H7 (cell line): ENCODE measurements around the gene SLC7A10. TPM values are rescaled to one million over a fixed set of nuclear protein-coding genes. Genes with fewer than 3 reads are reported as not detected.
A peak's percentile ranks its signal among the peaks of the same experiment; 100 is the strongest.
"Not testable (repeated sequence)": the region's sequence is repeated elsewhere in the genome, so short reads cannot be mapped to it uniquely, and the experiment has no call there.

Source experiments
- DNase-seq: peaks from one replicate; pipeline ENCODE4 v3.0.0; 2012
- H3K27me3 ChIP-seq: 2 replicates; pipeline ENCODE4 v1.6.0; 2011; ENCODE audit warnings: mild to moderate bottlenecking, low read length; ENCODE audit not compliant: control insufficient read depth, insufficient read depth
- H3K36me3 ChIP-seq: replicated peaks from 2 replicates; pipeline ENCODE4 v1.5.1; 2011; ENCODE audit warnings: low read length; ENCODE audit not compliant: control insufficient read depth, insufficient read depth
- H3K4me3 ChIP-seq: 2 replicates; pipeline ENCODE4 v1.5.1; 2011; ENCODE audit warnings: low read depth, mild to moderate bottlenecking, control low read depth, low read length, moderate library complexity; ENCODE audit not compliant: insufficient read depth
- total RNA-seq: library from RNA; depleted of rRNA; stranded (reverse); fragments of >200 nt; shearing (Covaris generic); gene quantifications from 2 replicates; pipeline ENCODE4 v1.2.3, GENCODE V29; 2014

The SLC7A10 gene
- total RNA-seq, 1 experiment from 2014 or later, result 3.0 TPM

DNA sequence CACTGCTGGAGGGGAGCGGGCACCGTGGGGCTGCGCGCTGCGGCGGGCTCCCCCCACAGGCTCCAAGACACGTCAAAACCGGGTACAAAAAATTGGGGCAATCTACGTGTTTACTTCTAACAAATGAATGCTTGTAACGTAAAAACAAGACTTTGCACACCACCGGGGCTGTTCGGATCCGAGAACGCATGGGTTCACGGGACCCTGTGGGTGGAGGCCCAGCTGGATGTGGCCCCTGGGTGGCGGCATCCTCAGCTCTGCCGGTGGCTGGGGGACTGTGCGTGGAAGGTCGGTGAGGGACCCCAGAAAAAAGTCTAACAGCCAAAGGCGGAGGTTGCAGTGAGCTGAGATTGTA, 10.3 kb upstream of the SLC7A10 start:
- no peaks in the 10 kb centered on the region for H3K27me3 ChIP-seq
- H3K4me3 ChIP-seq, result no peak overlapping the region
- no peaks in the 10 kb centered on the region for H3K36me3 ChIP-seq

DNA sequence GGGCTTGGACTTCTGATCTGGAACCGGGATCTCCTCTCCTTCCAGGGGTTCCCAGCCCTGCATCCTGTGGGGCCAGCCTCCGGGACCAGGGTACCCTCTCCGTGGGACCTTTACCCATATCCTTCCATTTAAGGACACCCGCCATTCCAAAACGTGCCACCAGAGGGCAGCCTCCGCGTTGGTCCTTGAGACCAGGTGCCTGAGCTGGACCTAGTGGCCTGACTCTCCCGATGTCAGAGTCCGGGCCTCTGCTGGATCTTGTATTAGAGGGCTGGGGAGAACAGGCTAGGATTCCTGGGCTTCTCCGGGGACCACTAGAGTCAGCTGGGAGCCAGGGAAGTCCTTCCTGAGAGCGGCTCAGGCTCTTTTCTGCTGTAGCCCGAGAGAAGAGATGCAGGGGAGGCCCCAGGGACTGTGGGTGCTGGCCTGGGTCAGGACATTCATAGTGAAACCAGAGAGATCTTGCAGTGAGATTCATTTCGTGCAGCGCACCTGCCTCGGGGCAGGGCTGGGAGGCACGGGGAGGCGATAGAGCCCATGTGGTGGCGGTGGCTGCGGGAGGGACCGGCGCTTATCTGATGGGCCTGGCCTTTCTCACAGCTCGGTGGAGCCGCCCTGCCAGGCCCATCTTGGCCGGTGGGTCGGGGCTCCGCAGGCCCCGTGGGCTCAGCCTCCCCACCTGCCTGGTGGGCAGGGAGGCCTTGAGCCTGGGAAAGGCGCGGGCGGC, 9.8 kb upstream of the SLC7A10 start:
- DNase-seq, result peak; percentile 96
- Histone ChIP-seq H3K4me3 (no peak overlapping the region), H3K36me3 (no peaks in the 10 kb centered on the region), H3K27me3 (no peaks in the 10 kb centered on the region)

More for the DNA sequence above, 10.3 kb upstream of the SLC7A10 start:
- DNase-seq, result no peak

DNA sequence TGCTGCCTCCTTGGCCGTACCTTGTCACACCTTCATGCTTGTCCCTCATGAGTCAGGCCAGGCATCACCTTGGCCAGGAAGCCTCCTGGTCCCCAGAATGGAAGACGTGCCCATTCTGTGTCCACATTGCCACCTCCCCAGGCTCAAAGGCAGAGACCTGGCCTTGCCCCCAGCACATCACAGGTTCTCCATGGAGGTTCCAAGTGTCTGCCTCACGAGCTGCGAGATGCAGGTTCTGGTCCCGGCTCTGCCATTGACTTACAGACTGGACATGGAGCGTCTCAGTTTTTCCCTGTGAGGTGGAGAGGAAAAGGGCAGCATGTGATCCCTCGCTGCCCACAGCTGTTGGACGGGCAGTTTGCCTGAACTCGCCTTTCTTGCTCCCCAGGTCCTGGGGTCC, 9.1 kb upstream of the SLC7A10 start:
- Histone ChIP-seq H3K36me3 (no peaks in the 10 kb centered on the region), H3K4me3 (no peak overlapping the region), H3K27me3 (no peaks in the 10 kb centered on the region)
- no peak for DNase-seq

DNA sequence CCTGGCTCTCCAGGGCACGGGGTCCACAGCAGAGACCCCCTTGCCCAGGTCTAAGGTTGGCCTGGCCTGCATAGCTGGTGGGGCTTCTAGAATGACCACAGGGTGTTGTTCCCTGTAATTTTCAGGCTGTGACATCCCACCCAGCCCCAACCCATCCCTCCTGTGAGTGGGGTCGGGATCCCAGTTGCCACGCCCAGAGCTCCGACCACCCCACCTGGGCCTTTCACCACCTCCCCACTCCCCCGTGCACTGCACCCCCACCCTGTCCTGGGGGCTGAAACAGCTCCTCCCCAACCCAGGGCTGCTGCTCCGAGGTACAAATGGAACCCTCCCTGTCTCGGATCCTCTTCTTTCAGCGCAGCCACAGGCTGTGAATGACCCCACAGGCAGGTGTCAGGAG, 8.4 kb upstream of the SLC7A10 start:
- Histone ChIP-seq H3K4me3 (no peak overlapping the region), H3K36me3 (no peaks in the 10 kb centered on the region), H3K27me3 (no peaks in the 10 kb centered on the region; the same call in 1 of the 2 replicates)
- DNase-seq, result no peak

DNA sequence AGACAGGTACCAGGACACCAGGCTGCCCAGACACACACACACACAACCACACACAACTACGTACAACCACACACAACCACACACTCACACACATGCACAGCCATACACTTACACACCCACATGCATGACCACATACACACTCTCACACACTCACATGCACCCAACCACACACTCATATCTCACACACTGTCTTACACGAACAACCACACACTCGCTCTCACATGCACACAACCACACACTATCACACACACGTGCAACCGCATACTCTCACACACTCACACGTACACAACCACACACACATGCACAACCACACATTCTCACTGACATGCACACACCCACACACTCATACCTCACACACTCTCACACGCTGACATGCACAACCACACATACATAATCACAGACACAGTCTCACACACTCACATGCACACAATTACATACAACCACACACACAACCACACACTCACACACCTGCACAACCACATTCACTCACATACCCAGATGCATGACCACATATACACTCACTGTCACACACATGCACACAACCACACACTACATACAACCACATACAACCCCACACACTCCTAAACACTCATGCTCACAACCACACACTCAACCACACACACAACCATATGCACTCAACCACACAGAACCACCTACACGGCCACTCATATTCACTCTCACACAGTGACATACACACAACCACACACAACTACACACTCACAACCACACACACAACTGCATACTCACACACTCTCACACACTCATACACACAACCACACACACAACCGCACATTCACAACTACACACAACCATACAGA, 7.6 kb upstream of the SLC7A10 start:
- no peak for DNase-seq
- no peaks in the 10 kb centered on the region for H3K36me3 ChIP-seq
- H3K4me3 ChIP-seq, result no peak overlapping the region
- H3K27me3 ChIP-seq, result no peaks in the 10 kb centered on the region; the same call in 1 of the 2 replicates

DNA sequence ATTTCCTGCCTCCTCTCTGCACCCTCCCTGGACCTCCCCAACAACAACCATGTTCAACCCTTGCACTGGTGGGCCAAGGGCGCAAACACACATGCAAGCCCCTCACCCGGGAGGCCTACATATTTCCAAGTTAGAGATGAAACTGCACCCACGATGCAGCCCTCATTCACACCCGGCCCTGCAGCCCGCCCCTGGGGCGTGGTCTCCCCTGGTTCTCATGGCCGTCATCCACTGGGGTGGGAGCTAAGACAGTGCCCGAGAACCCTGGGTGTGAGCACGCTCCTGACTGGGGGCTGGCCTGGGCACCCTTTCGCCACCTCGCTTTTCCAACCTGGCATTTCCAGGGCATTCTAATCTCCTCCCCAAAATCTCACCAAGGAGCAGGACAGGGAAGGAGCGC, 7.0 kb upstream of the SLC7A10 start:
- H3K36me3 ChIP-seq, result no peaks in the 10 kb centered on the region
- H3K27me3 ChIP-seq, result no peaks in the 10 kb centered on the region; the same call in 1 of the 2 replicates
- no peak overlapping the region for H3K4me3 ChIP-seq
- DNase-seq, result no peak

DNA sequence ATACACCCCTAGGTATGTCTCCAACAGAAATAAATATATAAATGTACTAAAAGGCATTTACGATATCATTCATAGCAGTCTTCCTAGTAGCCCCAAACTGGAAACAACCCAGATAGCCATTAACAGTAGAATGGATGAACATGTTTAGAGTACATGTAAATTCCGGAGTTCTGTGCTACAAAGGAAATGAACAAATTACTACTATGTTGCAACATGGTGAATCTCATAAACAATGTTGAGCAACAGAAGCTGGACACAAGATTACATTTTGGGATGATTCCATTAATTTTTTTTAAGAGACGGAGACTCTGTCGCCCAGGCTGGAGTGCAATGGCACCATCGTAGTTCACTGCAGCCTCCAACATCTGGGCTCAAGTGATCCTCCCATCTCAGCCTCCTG, 5.9 kb upstream of the SLC7A10 start:
- no peak overlapping the region for H3K4me3 ChIP-seq
- H3K36me3 ChIP-seq, result no peaks in the 10 kb centered on the region
- peaks cover 8% of the 10 kb centered on the region for H3K27me3 ChIP-seq
- DNase-seq, result no peak

DNA sequence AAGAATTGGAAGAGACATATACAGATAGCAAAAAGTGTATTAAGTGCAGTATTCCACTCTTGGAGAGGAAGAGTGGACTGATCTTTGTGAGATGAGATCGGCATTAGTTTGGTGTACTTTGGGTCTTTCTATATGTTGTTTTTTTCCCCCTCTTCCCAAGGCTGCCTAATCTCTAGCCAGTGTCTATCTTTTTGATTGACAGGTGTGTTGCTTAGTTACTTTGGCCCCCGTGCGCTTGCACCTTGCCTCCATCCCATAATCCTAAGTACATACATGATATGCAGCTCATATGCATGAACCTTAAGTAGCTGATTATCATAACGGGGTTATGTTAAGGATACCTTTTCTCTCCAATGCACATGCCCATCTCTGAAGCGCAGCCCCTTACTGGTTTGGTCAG, 4.3 kb upstream of the SLC7A10 start:
- DNase-seq, result no peak
- peaks cover 22% of the 10 kb centered on the region for H3K27me3 ChIP-seq
- no peak overlapping the region for H3K4me3 ChIP-seq
- no peaks in the 10 kb centered on the region for H3K36me3 ChIP-seq

DNA sequence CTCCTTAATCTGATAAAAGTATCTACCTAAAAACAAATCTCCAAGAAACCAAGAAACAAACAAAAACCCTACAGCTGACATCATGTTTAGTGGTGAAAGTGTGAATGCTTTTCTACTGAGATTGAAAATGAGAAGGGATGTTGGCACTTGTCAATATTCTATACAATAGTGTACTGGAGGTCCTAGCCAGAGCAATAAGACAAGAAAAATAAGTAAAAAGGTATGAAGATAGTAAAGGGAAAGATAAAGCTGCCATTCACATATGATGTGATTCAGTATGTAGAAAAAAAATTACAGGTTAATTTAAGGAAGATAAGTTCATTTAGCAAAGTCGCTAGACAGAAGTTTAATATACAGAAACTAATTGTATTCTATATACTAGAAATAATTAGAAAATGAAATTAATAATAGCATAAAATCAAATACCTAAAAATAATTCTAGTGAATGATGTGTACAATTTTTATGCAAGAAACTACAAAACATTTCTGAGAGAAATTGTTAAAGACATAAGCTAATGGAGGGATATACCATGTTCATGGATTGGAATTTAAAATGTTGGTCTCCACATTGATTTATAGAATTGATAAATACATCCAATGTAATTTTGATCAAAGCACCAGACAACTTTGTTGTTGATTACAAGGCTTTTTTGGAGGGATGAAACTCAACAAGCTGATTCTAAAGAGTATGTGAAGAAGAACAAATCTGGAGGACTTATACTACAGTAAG, 2.4 kb upstream of the SLC7A10 start:
- DNase-seq, result no peak

DNA sequence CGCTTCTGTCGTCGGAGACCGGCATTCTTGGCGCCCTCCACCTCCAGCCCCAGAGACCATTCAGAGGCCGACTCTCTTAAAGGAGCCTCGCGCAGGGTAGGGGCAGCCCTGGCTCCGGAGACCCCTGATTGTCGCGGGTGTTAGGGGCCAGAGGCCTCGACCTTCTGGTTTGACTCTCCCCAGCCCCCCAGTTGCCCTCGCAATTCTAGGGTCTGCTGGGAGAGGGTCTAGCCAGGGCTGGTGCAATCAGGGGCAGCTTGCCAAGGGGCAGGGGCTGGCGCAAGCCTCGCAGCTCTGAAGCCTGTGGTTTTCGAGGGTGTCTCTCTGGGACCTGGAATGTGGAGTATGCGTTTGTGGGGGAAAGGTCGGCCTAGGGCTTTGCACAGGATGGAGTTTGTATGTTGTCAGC, 1.6 kb upstream of the SLC7A10 start:
- Histone ChIP-seq H3K36me3 (no peaks in the 10 kb centered on the region), H3K4me3 (peak overlapping the region; percentile 37), H3K27me3 (peaks cover 33% of the 10 kb centered on the region)
- peak; percentile 77 for DNase-seq

More for the DNA sequence above, 2.4 kb upstream of the SLC7A10 start:
- H3K36me3 ChIP-seq, result no peaks in the 10 kb centered on the region
- no peak overlapping the region for H3K4me3 ChIP-seq
- peaks cover 33% of the 10 kb centered on the region for H3K27me3 ChIP-seq

DNA sequence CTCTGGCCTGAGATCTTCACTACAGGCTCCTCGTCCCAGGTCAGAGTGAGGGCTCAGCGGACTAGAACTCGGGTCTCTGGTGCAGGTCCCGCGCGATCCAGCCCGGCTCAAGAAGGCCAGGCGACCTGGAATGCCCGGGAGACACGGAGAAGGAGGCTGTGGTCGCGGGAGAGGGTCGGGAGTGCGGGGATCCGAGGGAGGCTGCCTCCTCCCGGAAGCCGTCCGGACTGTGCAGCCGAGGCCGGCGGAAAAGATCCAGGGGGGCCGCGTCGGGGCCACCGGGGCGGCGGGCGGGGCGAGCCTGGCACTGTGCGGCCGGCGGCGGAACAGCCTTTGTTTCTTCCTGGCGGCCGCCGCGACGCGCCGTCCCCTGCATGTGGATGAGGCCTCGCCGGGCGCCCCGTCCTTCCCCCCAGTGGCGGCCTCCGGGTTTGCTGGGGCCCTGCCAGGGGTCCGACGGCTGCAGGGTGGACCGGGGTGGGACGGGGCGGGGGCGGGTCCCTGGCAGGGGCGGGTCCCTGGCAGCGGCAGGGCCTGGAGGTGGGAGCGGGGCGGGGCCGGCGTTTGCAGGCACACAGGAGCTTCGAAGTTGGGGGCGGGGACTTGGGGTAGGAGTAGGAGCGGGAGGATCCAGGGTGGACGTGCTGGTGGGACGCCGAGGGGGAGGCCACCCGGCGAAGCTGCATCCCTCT, 1.0 kb upstream of the SLC7A10 start:
- peak; percentile 97 for DNase-seq
- H3K4me3 ChIP-seq, result peak overlapping the region; percentile 51
- H3K36me3 ChIP-seq, result no peaks in the 10 kb centered on the region
- peaks cover 33% of the 10 kb centered on the region for H3K27me3 ChIP-seq

DNA sequence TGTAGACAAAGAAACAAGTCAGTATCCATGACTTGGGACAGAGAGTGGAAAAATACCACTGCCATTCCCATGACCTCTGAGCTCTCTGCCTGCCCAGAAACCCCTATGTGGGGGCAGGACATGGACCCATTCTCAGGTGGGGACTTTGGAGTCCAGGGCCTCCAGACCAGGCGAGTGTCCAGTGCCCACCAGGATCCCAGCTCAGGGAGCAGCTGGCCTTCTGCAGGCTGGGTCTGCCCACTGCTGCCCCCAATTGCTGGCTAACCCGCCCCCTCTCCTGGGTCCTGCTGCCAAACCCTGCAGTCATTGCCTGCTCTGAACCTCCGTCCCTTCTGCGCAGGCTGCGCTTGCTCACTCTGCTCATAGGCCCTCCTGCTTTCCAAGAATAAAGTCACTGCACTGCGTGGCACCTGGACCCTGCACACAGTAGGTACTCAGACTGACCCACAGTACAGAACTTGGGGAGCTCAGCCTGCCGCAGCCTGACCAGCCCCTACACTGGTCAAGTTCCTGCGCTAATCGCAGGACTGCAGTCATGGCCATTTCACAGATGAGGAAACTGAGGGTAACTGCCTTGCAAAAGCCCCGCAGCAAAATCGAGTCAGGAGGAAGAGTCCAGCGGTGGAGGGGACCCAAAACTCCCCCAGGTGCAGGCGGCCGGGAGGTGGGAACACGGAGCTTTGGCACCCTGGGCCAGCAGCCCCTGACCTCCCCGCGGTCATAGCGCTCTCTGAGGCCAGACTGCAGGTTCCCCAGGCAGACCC, 774 bp downstream of the SLC7A10 start:
- H3K27me3 ChIP-seq, result peaks cover 33% of the 10 kb centered on the region
- no peak for DNase-seq
- H3K36me3 ChIP-seq, result no peaks in the 10 kb centered on the region
- peak overlapping the region; percentile 51 for H3K4me3 ChIP-seq

DNA sequence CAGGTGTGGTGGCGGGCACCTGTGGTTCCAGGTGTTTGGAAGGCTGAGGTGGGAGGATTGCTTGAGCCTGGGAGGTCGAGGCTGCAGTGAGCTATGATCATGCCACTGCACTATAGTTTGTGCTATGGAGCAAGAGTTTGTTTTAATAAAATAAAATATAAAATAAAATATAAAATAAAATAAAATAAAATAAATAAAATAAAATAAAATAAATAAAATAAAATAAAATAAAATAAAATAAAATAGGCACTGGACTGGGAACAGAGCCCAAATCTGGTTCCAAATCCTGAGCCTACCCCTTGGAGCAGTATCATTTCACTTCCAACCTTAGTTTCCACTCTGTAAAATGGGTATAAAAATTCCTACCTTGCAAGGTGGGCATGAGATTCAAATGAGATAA, 3.4 kb downstream of the SLC7A10 start:
- H3K4me3 ChIP-seq, H3K36me3 ChIP-seq, DNase-seq: not testable (repeated sequence)
- peaks cover 31% of the 10 kb centered on the region for H3K27me3 ChIP-seq

DNA sequence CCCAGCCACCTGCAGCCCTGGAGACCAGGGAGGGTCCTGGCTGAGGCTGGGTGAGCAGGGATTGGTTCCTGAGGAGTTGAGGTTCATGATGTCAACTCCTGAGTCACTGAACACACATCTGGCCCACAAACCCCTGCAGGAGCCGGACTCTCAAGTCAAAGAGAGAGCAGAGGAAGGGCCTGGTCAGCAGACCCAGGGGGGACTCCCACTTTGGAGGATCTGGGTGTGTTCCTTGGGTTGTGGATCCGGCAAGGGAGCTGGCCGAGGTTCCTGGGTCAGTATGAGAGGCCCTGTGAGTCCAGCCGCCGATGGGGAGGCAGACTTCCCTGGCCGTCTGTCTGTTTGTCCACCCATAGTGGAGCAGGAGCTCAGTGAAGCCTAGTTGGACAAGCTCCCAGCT, 4.0 kb downstream of the SLC7A10 start:
- no peak for DNase-seq
- Histone ChIP-seq H3K4me3 (no peak overlapping the region), H3K27me3 (peaks cover 26% of the 10 kb centered on the region), H3K36me3 (no peaks in the 10 kb centered on the region)
